Epithelial cell of esophagus (primary cell): ENCODE data around the gene TIPRL.
A peak's percentile ranks its signal among the peaks of the same experiment; 100 is the strongest.

Experiments used
- DNase-seq: peaks from one replicate; pipeline ENCODE4 v3.0.0; 2010; ENCODE audit warnings: low read depth
- H3K4me3 ChIP-seq: 2 replicates; pipeline ENCODE4 v1.5.1; 2011; ENCODE audit warnings: mild to moderate bottlenecking, low read length, control low read depth
- TF ChIP-seq, protein P1 (sequence below): IDR thresholded peaks from 2 replicates; pipeline ENCODE4 v1.5.1; 2011; ENCODE audit warnings: low read depth, mild to moderate bottlenecking, low read length, control low read depth, inconsistent platforms; ENCODE audit not compliant: insufficient read depth; ENCODE audit errors: missing control alignments

The TIPRL gene

DNA sequence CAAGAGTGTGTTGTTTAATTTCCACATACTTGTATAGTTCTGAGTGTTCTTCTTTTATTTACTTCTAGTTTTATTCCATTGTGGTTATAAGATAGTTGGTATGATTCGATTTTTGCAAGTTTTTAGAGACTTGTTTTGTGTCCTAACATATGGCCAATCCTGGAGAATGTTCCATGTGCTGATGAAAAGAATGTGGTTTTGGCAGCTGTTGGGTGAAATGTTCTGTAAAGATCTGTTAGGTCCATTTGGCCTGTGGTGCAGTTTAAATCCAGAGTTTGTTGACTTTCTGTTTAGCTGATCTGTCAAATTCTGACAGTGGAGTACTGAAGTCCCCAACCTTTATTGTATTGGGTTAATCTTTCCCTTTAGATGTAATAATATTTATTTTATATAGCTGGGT, 19.5 kb upstream of the TIPRL start:
- no peak for DNase-seq
- H3K4me3 ChIP-seq, result no peak overlapping the region
- TF ChIP-seq, protein P1, sequence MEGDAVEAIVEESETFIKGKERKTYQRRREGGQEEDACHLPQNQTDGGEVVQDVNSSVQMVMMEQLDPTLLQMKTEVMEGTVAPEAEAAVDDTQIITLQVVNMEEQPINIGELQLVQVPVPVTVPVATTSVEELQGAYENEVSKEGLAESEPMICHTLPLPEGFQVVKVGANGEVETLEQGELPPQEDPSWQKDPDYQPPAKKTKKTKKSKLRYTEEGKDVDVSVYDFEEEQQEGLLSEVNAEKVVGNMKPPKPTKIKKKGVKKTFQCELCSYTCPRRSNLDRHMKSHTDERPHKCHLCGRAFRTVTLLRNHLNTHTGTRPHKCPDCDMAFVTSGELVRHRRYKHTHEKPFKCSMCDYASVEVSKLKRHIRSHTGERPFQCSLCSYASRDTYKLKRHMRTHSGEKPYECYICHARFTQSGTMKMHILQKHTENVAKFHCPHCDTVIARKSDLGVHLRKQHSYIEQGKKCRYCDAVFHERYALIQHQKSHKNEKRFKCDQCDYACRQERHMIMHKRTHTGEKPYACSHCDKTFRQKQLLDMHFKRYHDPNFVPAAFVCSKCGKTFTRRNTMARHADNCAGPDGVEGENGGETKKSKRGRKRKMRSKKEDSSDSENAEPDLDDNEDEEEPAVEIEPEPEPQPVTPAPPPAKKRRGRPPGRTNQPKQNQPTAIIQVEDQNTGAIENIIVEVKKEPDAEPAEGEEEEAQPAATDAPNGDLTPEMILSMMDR, result no peak

DNA sequence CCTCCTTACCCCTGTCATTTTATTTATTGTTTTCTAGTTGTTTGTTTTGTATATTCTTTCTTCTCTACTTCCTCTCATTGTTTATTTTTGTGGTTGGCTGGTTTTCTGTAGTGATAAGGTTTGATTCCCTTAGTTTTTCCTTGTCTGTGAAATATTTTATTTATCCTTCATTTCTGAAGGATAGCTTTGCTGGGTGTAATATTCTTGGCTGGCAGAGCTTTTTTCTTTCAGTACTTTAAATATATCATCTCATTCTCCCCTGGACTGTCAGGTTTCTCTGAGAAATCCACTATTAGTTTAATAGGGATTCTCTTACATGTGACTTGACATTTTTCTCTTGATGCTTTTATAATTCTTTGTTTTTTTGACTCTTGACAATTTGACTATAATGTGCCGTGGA, 18.8 kb upstream of the TIPRL start:
- no peak overlapping the region for H3K4me3 ChIP-seq
- TF ChIP-seq, protein P1, result no peak
- no peak for DNase-seq

DNA sequence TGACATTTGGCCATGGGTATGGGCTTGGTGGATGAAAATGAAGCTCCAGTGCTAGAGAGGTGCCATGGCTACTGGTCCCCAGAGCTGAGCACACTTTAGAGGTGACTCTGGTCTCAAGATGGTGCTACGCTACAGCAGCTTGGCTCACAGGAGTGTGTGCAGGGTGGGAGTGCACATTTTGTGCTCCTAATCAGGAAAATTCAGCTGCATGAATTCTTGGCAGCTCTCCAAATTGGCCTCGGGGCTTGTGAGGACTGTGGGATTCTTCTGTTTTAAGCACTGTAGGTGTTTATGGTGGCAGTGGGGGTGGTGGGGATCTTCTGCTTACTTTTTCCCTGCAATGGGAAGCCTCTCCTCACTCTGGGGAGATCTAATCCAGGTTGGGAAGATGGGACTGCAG, 17.3 kb upstream of the TIPRL start:
- H3K4me3 ChIP-seq, result no peak overlapping the region
- DNase-seq, result no peak
- TF ChIP-seq, protein P1, result no peak

DNA sequence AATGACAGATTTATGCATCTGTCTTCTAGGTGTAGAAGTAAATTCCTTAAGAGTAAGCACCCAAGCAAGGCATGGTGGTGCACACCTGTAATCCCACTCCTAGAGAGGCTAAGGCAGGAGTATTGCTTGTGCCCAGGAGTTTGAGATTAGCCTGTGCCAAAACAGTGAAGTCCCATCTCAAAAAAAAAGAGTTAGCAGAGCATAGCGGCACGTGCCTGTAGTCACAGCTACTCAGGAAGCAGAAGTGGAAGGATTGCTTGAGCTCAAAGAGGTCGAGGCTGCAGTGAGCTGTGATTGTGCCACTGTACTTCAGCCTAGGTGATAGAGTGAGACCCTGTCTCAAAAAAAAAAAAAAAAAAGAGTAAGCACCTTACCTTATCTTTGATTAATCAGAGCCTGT, 15.1 kb upstream of the TIPRL start:
- no peak overlapping the region for H3K4me3 ChIP-seq
- no peak for DNase-seq
- TF ChIP-seq, protein P1, result no peak

DNA sequence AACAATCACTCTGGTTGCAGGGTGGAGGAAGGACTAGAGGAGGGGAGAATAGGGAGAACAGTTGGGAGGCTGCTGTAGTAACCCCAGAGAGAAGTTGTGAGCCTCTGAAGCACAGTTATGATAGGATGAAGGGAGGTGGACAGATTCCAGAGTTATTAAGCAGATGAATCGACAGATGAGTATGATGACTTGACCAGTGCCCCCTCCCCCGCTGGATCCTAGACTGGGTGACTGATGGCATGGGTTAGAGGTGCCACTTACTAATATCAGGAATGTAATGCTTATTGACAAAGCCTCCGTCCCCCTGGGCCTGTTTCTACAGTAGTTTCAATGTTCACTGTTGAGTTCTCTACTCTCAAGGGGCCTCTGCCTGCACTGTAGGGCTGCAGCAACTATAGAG, 14.0 kb upstream of the TIPRL start:
- no peak overlapping the region for H3K4me3 ChIP-seq
- peak; percentile 50 for DNase-seq
- TF ChIP-seq, protein P1, result no peak

DNA sequence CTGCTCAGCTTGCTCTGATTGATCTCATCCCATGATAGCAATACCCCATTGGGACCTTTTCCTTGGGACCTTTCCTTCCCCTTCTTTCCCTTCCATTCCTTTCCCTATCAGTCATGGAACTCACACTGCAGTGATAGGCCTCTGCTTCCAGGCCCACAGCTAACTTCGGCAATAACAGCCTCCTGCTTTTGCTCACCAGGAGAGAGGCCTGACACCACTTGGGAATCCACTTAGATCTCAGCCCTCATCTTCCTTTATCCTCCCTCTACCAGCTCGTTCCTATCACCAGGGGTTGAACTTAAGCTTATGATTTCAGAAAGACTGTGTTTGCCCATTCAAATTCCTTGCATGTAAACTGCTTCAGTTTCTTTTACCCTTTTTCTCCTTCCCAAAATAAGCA, 11.0 kb upstream of the TIPRL start:
- TF ChIP-seq, protein P1, result no peak
- no peak for DNase-seq
- H3K4me3 ChIP-seq, result no peak overlapping the region
